IPS-18a (cell line): Measurements from ENCODE around the gene KBTBD2.
"Not testable (repeated sequence)": the region's sequence is repeated elsewhere in the genome, so short reads cannot be mapped to it uniquely, and the experiment has no call there.

Experiments used
- H3K27ac ChIP-seq: one replicate; pipeline ENCODE4 v1.5.1; 2013; ENCODE audit warnings: low read length
- H3K27me3 ChIP-seq: one replicate; pipeline ENCODE4 v1.6.1; 2013; ENCODE audit warnings: mild to moderate bottlenecking, low read length; ENCODE audit not compliant: control insufficient read depth, insufficient read depth
- H3K36me3 ChIP-seq: one replicate; pipeline ENCODE4 v1.6.1; 2013; ENCODE audit warnings: low read depth, low read length; ENCODE audit not compliant: control insufficient read depth
- H3K4me1 ChIP-seq: one replicate; pipeline ENCODE4 v1.6.1; 2013; ENCODE audit warnings: low read depth, low read length; ENCODE audit not compliant: control insufficient read depth
- H3K4me3 ChIP-seq: one replicate; pipeline ENCODE4 v1.5.1; 2013; ENCODE audit warnings: low read length
- H3K9ac ChIP-seq: one replicate; pipeline ENCODE4 v1.6.1; 2013; ENCODE audit warnings: mild to moderate bottlenecking, low read length, moderate library complexity
- H3K9me3 ChIP-seq: one replicate; pipeline ENCODE4 v1.6.1; 2013; ENCODE audit warnings: low read depth, low read length; ENCODE audit not compliant: control insufficient read depth

The KBTBD2 gene

GRCh38 chr7:32891043-32891799, at the start of gene KBTBD2:
TSS of gene KBTBD2 (minus strand) at chr7:32891760. CDS start at chr7:32879604, 12,156 bp downstream.
- H3K9me3 ChIP-seq: no peaks in the 10 kb centered on the region
- peaks cover 23% of the 10 kb centered on the region for H3K4me1 ChIP-seq
- no peaks in the 10 kb centered on the region for H3K27me3 ChIP-seq
- peak within 1 kb of the TSS; percentile 92 for H3K27ac ChIP-seq
- peak within 1 kb of the TSS; percentile 81 for H3K4me3 ChIP-seq
- H3K9ac ChIP-seq: peak within 1 kb of the TSS; percentile 94
- no peaks in the 10 kb centered on the region for H3K36me3 ChIP-seq

GRCh38 chr7:32941181-32941580, 49.6 kb upstream of the KBTBD2 start:
- Histone ChIP-seq H3K27me3 (peaks cover 100% of the 10 kb centered on the region), H3K9me3 (peaks cover 5% of the 10 kb centered on the region), H3K27ac (no peak overlapping the region), H3K4me3 (peak overlapping the region; percentile 66), H3K4me1 (peaks cover 12% of the 10 kb centered on the region), H3K9ac (peak overlapping the region; percentile 27), H3K36me3 (no peaks in the 10 kb centered on the region)

- Histone ChIP-seq H3K4me3 (no peak overlapping the region), H3K36me3 (no peaks in the 10 kb centered on the region), H3K4me1 (peaks cover 12% of the 10 kb centered on the region), H3K27ac (no peak overlapping the region), H3K9me3 (no peaks in the 10 kb centered on the region), H3K9ac (no peak overlapping the region), H3K27me3 (peaks cover 86% of the 10 kb centered on the region)
These were observed 46.0 kb upstream of the KBTBD2 start for GRCh38 chr7:32937344-32938174.

- H3K27ac ChIP-seq: no peak overlapping the region
- peaks cover 6% of the 10 kb centered on the region for H3K4me1 ChIP-seq
- no peak overlapping the region for H3K4me3 ChIP-seq
- H3K9ac ChIP-seq: no peak overlapping the region
- H3K27me3 ChIP-seq: peaks cover 79% of the 10 kb centered on the region
- no peaks in the 10 kb centered on the region for H3K9me3 ChIP-seq
- H3K36me3 ChIP-seq: no peaks in the 10 kb centered on the region
These were observed 45.1 kb upstream of the KBTBD2 start for GRCh38 chr7:32936689-32937088.

- Histone ChIP-seq H3K36me3 (no peaks in the 10 kb centered on the region), H3K9me3 (no peaks in the 10 kb centered on the region), H3K27ac (no peak overlapping the region), H3K4me1 (no peaks in the 10 kb centered on the region), H3K4me3 (no peak overlapping the region), H3K27me3 (peaks cover 77% of the 10 kb centered on the region), H3K9ac (no peak overlapping the region)
These were observed 44.0 kb upstream of the KBTBD2 start for GRCh38 chr7:32935558-32935957.

GRCh38 chr7:32930378-32930777, 38.8 kb upstream of the KBTBD2 start:
- Histone ChIP-seq H3K27me3 (peaks cover 31% of the 10 kb centered on the region), H3K9ac (no peak overlapping the region), H3K27ac (no peak overlapping the region), H3K4me3 (no peak overlapping the region), H3K9me3 (no peaks in the 10 kb centered on the region), H3K4me1 (no peaks in the 10 kb centered on the region), H3K36me3 (no peaks in the 10 kb centered on the region)

GRCh38 chr7:32929430-32930143, 38.0 kb upstream of the KBTBD2 start:
- Histone ChIP-seq H3K4me3 (no peak overlapping the region), H3K9ac (no peak overlapping the region), H3K36me3 (no peaks in the 10 kb centered on the region), H3K9me3 (no peaks in the 10 kb centered on the region), H3K27ac (no peak overlapping the region), H3K4me1 (no peaks in the 10 kb centered on the region), H3K27me3 (peaks cover 24% of the 10 kb centered on the region)

- no peak overlapping the region for H3K4me3 ChIP-seq
- H3K27ac ChIP-seq: no peak overlapping the region
- peaks cover 17% of the 10 kb centered on the region for H3K27me3 ChIP-seq
- no peaks in the 10 kb centered on the region for H3K36me3 ChIP-seq
- no peaks in the 10 kb centered on the region for H3K9me3 ChIP-seq
- H3K4me1 ChIP-seq: no peaks in the 10 kb centered on the region
- H3K9ac ChIP-seq: no peak overlapping the region
These were observed 37.3 kb upstream of the KBTBD2 start for GRCh38 chr7:32928785-32929298.

GRCh38 chr7:32921896-32922295, 30.3 kb upstream of the KBTBD2 start:
- Histone ChIP-seq H3K36me3 (no peaks in the 10 kb centered on the region), H3K9ac (no peak overlapping the region), H3K9me3 (no peaks in the 10 kb centered on the region), H3K4me1 (no peaks in the 10 kb centered on the region), H3K27me3 (no peaks in the 10 kb centered on the region), H3K4me3 (no peak overlapping the region), H3K27ac (no peak overlapping the region)

GRCh38 chr7:32916994-32917393, 25.4 kb upstream of the KBTBD2 start:
- H3K9ac ChIP-seq, H3K4me3 ChIP-seq, H3K36me3 ChIP-seq, H3K27ac ChIP-seq, H3K9me3 ChIP-seq, H3K4me1 ChIP-seq, H3K27me3 ChIP-seq: not testable (repeated sequence)

GRCh38 chr7:32916006-32916405, 24.4 kb upstream of the KBTBD2 start:
- Histone ChIP-seq H3K27ac (no peak overlapping the region), H3K9ac (no peak overlapping the region), H3K36me3 (no peaks in the 10 kb centered on the region), H3K4me1 (no peaks in the 10 kb centered on the region), H3K9me3 (no peaks in the 10 kb centered on the region), H3K4me3 (no peak overlapping the region), H3K27me3 (no peaks in the 10 kb centered on the region)
